ENCODE data around the gene TAS1R1. TPM values are rescaled to one million over a fixed set of nuclear protein-coding genes. Genes with fewer than 3 reads are reported as not detected.

TAS1R1 gene
- total RNA-seq, 4 donors from 2014 or later: not detected

DNA sequence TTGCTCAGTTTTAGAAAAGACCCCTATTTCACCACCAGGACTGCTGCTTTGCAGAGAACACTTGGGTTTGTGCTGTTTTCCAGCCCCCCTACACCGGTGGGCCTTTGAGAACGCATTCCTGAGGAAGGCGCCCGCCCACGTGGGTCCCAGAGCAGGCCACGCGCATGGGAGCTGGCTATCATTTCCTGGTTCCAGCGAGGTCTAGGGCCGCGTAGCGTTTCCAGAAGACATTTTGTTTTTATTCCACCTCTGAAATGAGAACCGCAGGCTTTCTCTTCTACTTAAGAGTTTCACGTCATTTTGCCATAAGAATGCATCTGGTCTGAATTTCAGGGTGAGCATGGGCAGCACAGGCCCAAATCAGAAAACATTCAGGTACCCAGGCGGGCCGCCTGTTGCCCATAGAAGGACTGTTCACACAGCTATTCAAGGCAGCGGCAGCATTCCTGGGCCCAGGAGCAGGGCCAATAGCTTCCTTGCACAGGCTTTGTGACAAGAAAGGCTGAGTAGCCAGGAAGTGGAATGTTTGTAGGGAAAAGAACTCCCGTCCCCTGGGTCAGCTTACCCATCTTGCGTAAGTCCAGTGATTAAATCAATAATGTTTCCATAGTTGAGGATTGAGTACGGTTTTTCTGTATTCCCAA, 48.9 kb downstream of the TAS1R1 start:
- no peaks in the 10 kb centered on the region for H3K9me3 ChIP-seq
- 36 to 47% methylated on average over 17 to 19 of the region's 19 CpGs for WGBS, 2 donors
- H3K27me3 ChIP-seq: no peaks in the 10 kb centered on the region
- peak in 1 of 2 donors; percentile 39 for TF ChIP-seq POLR2A (IDR thresholded peaks at IDR 0.05)
- TF ChIP-seq, protein P1, sequence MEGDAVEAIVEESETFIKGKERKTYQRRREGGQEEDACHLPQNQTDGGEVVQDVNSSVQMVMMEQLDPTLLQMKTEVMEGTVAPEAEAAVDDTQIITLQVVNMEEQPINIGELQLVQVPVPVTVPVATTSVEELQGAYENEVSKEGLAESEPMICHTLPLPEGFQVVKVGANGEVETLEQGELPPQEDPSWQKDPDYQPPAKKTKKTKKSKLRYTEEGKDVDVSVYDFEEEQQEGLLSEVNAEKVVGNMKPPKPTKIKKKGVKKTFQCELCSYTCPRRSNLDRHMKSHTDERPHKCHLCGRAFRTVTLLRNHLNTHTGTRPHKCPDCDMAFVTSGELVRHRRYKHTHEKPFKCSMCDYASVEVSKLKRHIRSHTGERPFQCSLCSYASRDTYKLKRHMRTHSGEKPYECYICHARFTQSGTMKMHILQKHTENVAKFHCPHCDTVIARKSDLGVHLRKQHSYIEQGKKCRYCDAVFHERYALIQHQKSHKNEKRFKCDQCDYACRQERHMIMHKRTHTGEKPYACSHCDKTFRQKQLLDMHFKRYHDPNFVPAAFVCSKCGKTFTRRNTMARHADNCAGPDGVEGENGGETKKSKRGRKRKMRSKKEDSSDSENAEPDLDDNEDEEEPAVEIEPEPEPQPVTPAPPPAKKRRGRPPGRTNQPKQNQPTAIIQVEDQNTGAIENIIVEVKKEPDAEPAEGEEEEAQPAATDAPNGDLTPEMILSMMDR (IDR thresholded peaks at IDR 0.05): peak in 3 of 6 experiments; percentile 5 to 16 (median 15)
- peak; percentile 71 to 74 for DNase-seq
- H3K4me3 ChIP-seq (replicated peaks in 1 of 3): peak overlapping the region in 1 of 3 donors; percentile 92
- peaks cover 0 to under 1% of the 10 kb centered on the region in 2 donors for H3K36me3 ChIP-seq
- peak overlapping the region; percentile 98 to 99 (median 99) for H3K27ac ChIP-seq
- H3K4me1 ChIP-seq: peaks cover 36 to 40% of the 10 kb centered on the region in 2 donors
- intact Hi-C loops (cut with DNase I): no loop called here

DNA sequence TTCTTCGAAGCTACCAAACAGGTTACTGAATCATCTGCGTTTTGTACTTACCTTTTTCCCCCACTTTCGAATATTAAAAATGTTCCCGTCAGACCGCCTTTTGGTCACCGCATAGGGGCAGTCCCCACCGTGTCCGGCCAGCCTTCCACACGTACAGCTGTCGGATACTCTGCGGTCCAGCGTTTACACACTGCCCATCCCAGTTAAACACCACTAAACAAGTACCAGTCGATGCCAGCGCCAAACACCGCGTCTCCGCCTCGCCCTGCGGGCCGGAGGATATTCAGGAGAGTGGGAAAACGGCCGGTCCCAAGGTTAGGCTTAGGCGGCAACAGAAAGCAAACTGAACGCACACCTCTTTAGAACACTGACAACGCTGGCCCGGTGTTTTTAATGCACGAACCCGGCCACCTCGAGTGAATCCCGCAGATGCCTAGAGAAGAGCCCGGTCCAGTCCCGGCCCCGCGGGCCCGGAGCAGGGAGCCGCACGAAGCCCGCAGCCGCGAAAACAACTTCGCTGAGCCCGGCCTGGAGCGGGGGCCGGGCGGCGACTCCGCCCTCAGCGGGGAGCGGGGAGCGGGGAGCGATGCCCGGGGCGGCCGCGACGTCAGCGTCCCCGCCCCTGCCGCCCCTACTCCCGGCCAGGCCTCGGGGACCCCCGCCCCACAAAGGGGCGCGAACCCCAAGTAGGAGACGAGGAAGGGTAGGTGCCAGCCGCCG, 57.7 kb downstream of the TAS1R1 start:
- 0 to 2% methylated on average over 20 to 22 of the region's 67 CpGs for whole genome bisulfite sequencing, 2 donors
- H3K27ac ChIP-seq: peak overlapping the region; percentile 90 to 94 (median 93)
- peak; percentile 54 to 56 for DNase-seq

DNA sequence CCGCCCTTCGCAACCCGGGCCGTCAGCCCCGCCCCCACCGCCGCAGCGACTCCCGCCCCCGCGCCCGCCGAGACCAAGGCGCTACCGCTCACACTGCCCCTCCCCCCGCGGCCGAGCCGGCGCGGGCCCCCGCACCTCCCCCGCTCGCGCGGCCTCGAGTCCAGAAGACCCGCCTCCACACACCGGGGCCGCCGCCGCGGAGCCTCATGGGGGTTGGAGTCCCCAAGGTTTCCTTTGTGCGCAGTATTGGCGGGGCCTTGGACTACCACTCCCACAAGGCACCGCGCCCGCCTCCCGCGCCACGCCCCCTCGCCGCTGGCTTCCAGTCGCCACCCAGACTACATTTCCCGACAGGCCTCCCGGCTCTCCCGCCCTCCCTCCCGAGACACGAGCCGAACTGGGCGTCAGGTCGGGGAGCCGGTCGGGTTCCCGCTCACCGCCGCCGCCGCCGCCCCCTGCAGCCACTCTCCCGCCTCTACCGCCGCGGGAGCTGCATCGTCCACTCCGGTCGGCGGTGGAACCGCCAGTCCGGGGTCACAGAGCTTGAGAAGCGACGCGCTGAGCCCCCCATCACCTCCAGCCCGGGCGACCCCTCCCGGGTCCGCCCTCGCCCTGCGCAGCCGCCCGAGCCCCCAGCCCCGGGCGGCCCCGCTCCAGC, 58.4 kb downstream of the TAS1R1 start, which contains the start of gene PHF13:
Gene PHF13, plus strand, starts transcription at position 371 of the 658 bp plus-strand sequence. CDS start 336 bp downstream, outside the sequence.
- Histone ChIP-seq H3K4me3 (replicated peaks in 1 of 3) (peak within 1 kb of the TSS; percentile 69 to 100 (median 96)), H3K4me1 (peaks cover 8 to 25% of the 10 kb centered on the region in 2 donors), H3K9me3 (no peaks in the 10 kb centered on the region), H3K27me3 (no peaks in the 10 kb centered on the region), H3K36me3 (no peaks in the 10 kb centered on the region), H3K27ac (peak within 1 kb of the TSS; percentile 93 to 95 (median 94))
- intact Hi-C loops (cut with DNase I): loop anchor here (2.0 kb wide), 1 partner anchor 13 kb away; no protein-coding TSS in a partner anchor
- DNase-seq: peak; percentile 99 to 100
- no CpG with 5 or more reads among the region's 84 CpGs for WGBS, 2 donors
- peak in 1 of 2 donors; percentile 75 for TF ChIP-seq POLR2A (IDR thresholded peaks at IDR 0.05)
- TF ChIP-seq, protein P1 (IDR thresholded peaks at IDR 0.05): no peak

More for the DNA sequence above, 57.7 kb downstream of the TAS1R1 start:
- Histone ChIP-seq H3K4me3 (replicated peaks in 1 of 3) (peak overlapping the region; percentile 17 to 100 (median 26)), H3K4me1 (peaks cover 8 to 25% of the 10 kb centered on the region in 2 donors), H3K9me3 (no peaks in the 10 kb centered on the region), H3K27me3 (no peaks in the 10 kb centered on the region), H3K36me3 (no peaks in the 10 kb centered on the region)
- TF ChIP-seq, protein P1 (IDR thresholded peaks at IDR 0.05): no peak
- TF ChIP-seq POLR2A (IDR thresholded peaks at IDR 0.05): peak in 1 of 2 donors; percentile 58
- intact Hi-C loops (cut with DNase I): no loop called here

DNA sequence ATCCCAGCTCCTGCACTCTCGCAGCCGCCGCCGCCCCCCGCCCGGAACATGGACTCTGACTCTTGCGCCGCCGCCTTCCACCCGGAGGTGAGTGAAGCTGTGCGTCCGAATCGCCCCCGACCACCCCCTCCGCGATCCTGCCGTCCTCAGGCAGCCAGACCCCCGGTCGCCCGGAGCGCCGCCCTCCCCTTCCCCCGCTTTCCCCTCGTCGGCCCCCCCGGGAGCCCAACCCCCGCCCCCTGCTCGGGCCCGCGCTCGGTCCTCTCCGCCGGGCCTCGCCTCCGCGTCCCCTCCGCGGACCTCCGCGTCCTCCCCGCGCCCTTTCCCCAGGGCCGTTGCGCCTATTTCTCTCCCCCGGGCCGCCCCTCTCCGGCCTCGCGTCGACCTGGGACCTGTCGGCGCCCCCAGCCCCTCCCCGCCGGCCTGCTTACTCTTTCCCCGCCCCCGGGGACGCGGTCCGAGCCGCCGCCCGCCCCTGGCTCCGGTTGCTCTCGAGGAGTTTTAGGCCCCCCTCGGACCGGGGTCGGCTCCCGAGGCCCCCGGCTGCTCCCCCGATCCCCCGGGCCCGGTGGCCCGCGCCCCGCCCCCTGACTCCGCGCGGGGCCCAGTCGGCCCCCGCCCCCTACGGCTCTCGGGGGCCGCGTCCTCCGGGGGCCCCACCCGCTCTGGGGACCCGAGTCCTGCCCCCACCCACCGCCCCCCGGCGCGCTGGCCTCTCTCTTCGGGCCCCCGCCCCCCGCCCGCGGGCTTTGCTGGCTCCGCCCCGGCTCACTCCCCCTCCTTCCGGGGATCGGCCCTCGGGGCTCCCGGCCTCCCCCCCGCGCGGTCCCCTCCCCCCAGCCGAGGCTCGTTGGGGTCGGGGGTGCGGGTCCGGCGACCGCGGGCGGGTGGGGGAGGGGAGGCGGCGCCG, 59.2 kb downstream of the TAS1R1 start:
- no peak for TF ChIP-seq POLR2A (IDR thresholded peaks at IDR 0.05)
- TF ChIP-seq, protein P1 (IDR thresholded peaks at IDR 0.05): no peak
- WGBS, 2 donors: 1% methylated on average over 27 of the region's 117 CpGs; no CpG with 5 or more reads in 1 of the 2 donors
- Histone ChIP-seq H3K36me3 (no peaks in the 10 kb centered on the region), H3K9me3 (no peaks in the 10 kb centered on the region), H3K27me3 (no peaks in the 10 kb centered on the region), H3K4me1 (peaks cover 8 to 22% of the 10 kb centered on the region in 2 donors), H3K27ac (peak overlapping the region; percentile 76 to 95 (median 83)), H3K4me3 (replicated peaks in 1 of 3) (peak overlapping the region; percentile 69 to 100 (median 96))
- intact Hi-C loops (cut with DNase I): loop anchor here (2.0 kb wide), 1 partner anchor 13 kb away; no protein-coding TSS in a partner anchor
- peak; percentile 54 to 56 for DNase-seq
